Mucosa of descending colon (tissue), 3 donors: ENCODE results near the gene CCDC9. TPM values are rescaled to one million over a fixed set of nuclear protein-coding genes. Genes with fewer than 3 reads are reported as not detected.

ENCODE experiments used
- ATAC-seq: fragments of 200-7000 bp; cut with Tn5 transposase; one replicate; pipeline ENCODE4 v1.9.1; 2020; ENCODE audit warnings: mild to moderate bottlenecking, moderate library complexity
- DNase-seq, 3 donors: peaks; one replicate each; pipeline ENCODE4 v3.0.0-alpha.2; 2020
- H3K36me3 ChIP-seq: fragments of 200-600 bp; one replicate; pipeline ENCODE4 v1.8.0; 2021; ENCODE audit warnings: low read depth, mild to moderate bottlenecking
- H3K4me1 ChIP-seq: fragments of 200-600 bp; one replicate; pipeline ENCODE4 v1.8.0; 2021; ENCODE audit warnings: low read depth, mild to moderate bottlenecking
- H3K4me3 ChIP-seq: fragments of 200-600 bp; one replicate; pipeline ENCODE4 v1.8.0; 2021; ENCODE audit warnings: mild to moderate bottlenecking
- H3K9me3 ChIP-seq: fragments of 200-600 bp; one replicate; pipeline ENCODE4 v1.8.0; 2021; ENCODE audit warnings: mild to moderate bottlenecking
- CTCF ChIP-seq: fragments of 200-600 bp; IDR thresholded peaks from one replicate; pipeline ENCODE4 v1.8.0; 2022; ENCODE audit warnings: antibody characterized with exemption, mild to moderate bottlenecking
- intact Hi-C, 2 donors: fragments of 100-400 bp; cut with DNase I in 1 of 2; cut with micrococcal nuclease in 1 of 2; formaldehyde crosslinking; loops; one replicate each; pipeline versions ENCODE4 v1.11.0 to v1.11.1; 2022; cut with DNase I, micrococcal nuclease
- total RNA-seq, 3 donors: library from RNA; stranded (reverse); fragmentation: NEBNext Ultra II Directional in 2 of 3; extraction: Animal tissue kit (Norgen Biotek cat#: 25700) in 2 of 3; gene quantifications; one replicate each; pipeline versions ENCODE4 v1.2.1 to v1.2.4, GENCODE V29; 2021 to 2023
- donor health status: DM: no; HTN: no; CAD: no; lungs with moderate emphysema.
- donor health status: DM: no; HTN: no; CAD: no.
- donor health status: DM: no; HTN: yes; CAD: no.

CCDC9 gene
- total RNA-seq, 3 donors from 2014 or later, result 33.3 to 46.9 (median 38.7) TPM

- Histone ChIP-seq H3K4me1 (no peaks in the 10 kb centered on the region), H3K4me3 (no peak overlapping the region), H3K9me3 (no peaks in the 10 kb centered on the region), H3K36me3 (no peaks in the 10 kb centered on the region)
- no peak for TF ChIP-seq CTCF
- ATAC-seq (no peak), DNase-seq (no peak)
- intact Hi-C loops, result no loop called here
Observed at GRCh38 chr19:47309038-47309437, 52.7 kb downstream of the CCDC9 start.

GRCh38 chr19:47309608-47310007 lies 53.3 kb downstream of the CCDC9 start, which contains the start of gene C5AR1:
TSS of gene C5AR1 (plus strand) at chr19:47309861. CDS start at chr19:47309896, 35 bp downstream.
- H3K4me3 ChIP-seq, result no peak within 1 kb of the TSS
- no peaks in the 10 kb centered on the region for H3K9me3 ChIP-seq
- H3K4me1 ChIP-seq, result no peaks in the 10 kb centered on the region
- intact Hi-C loops, result no loop called here
- H3K36me3 ChIP-seq, result no peaks in the 10 kb centered on the region
- ATAC-seq (peak; percentile 38), DNase-seq (peak in 1 of 3 donors; percentile 18)
- no peak for TF ChIP-seq CTCF

- Histone ChIP-seq H3K4me1 (no peaks in the 10 kb centered on the region), H3K36me3 (no peaks in the 10 kb centered on the region), H3K9me3 (no peaks in the 10 kb centered on the region), H3K4me3 (no peak overlapping the region)
- no peak for DNase-seq
- no peak for ATAC-seq
- intact Hi-C loops, result no loop called here
- TF ChIP-seq CTCF, result no peak
Observed at GRCh38 chr19:47310323-47310722, 54.0 kb downstream of the CCDC9 start.

GRCh38 chr19:47310819-47311218 lies 54.5 kb downstream of the CCDC9 start:
- ATAC-seq, result peak; percentile 15
- intact Hi-C loops, result no loop called here
- H3K4me1 ChIP-seq, result no peaks in the 10 kb centered on the region
- H3K36me3 ChIP-seq, result no peaks in the 10 kb centered on the region
- TF ChIP-seq CTCF, result no peak
- H3K4me3 ChIP-seq, result no peak overlapping the region
- no peak for DNase-seq
- H3K9me3 ChIP-seq, result no peaks in the 10 kb centered on the region

GRCh38 chr19:47312366-47313006 lies 56.2 kb downstream of the CCDC9 start:
- no peak for DNase-seq
- no peaks in the 10 kb centered on the region for H3K36me3 ChIP-seq
- intact Hi-C loops, result no loop called here
- no peak overlapping the region for H3K4me3 ChIP-seq
- TF ChIP-seq CTCF, result no peak
- H3K4me1 ChIP-seq, result no peaks in the 10 kb centered on the region
- no peaks in the 10 kb centered on the region for H3K9me3 ChIP-seq
- no peak for ATAC-seq
